Stimulated activated effector memory CD8-positive, alpha-beta T cell treated with anti-CD3 and anti-CD28 coated beads, Interleukin-12 subunit alpha, Interleukin-12 subunit beta, amount 100 ng/mL, for 72 hours (primary cell): Measurements from ENCODE around the gene IDNK.
"Not testable (repeated sequence)": the region's sequence is repeated elsewhere in the genome, so short reads cannot be mapped to it uniquely, and the experiment has no call there.

Experiments used
- ATAC-seq: fragments of 150-1000 bp; cut with Tn5 transposase; 2 replicates; pipeline ENCODE4 v1.10.0; 2021
- DNase-seq, 2 donors: peaks; one replicate each; pipeline ENCODE4 v3.0.0; 2021 to 2022; ENCODE audit warnings: low spot score in 2 of 2
- H3K27ac Mint-ChIP-seq: one replicate; pipeline ENCODE4 v1.8.0; 2022; ENCODE audit warnings: mild to moderate bottlenecking, mixed read lengths
- H3K36me3 Mint-ChIP-seq: one replicate; pipeline ENCODE4 v1.8.0; 2022; ENCODE audit warnings: mild to moderate bottlenecking, mixed read lengths
- H3K4me1 Mint-ChIP-seq: one replicate; pipeline ENCODE4 v1.8.0; 2022; ENCODE audit warnings: mixed read lengths
- H3K4me3 Mint-ChIP-seq: one replicate; pipeline ENCODE4 v1.8.0; 2022; ENCODE audit warnings: mild to moderate bottlenecking, mixed read lengths
- H3K9me3 Mint-ChIP-seq: one replicate; pipeline ENCODE4 v1.8.0; 2022; ENCODE audit warnings: mixed read lengths

Gene IDNK

DNA sequence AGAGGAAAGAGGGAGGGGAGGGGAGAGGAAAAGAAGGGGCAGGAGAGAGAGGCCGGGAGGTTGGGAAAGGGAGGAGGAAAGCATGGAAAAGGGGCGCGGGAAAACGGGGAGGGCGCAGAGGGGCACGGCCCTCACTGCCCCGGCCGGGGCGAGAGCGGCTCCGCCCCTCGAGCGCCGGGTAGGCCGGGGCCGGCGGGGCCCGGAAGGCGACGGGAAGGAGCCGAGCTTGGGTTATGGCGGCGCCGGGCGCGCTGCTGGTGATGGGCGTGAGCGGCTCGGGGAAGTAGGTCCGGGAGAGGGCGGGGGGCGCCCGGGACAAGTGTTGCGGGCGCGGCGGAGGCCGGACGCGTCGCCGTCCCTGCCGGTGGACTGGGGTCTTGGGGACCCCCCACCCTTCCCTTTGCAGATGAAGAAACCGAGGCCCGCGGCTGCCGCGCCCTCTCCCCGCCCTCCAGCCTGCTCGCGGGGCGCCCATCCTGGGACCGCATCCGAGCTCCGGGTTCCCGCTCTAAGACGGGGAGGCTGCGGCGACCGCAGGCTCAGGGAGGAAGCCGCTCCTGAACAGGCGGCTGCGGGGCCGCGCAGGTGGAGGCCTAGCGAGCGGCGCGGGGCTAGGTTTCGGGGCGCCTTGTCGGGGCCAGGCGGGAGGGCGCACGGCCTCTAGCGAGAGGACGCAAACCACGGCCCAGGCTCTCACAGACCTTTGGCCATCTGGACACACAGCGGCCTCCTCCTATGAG is at the start of gene IDNK:
IDNK (plus strand) TSS at position 205 of the 740 bp plus-strand sequence; CDS start at position 234, 29 bp downstream.
- Mint-ChIP-seq H3K36me3 (peaks cover 21% of the 10 kb centered on the region), H3K9me3 (no peaks in the 10 kb centered on the region), H3K4me1 (peaks cover 23% of the 10 kb centered on the region), H3K27ac (peak within 1 kb of the TSS; percentile 98), H3K4me3 (peak within 1 kb of the TSS; percentile 82)
- ATAC-seq: peak; percentile 93
- DNase-seq: peak; percentile 53 to 86

DNA sequence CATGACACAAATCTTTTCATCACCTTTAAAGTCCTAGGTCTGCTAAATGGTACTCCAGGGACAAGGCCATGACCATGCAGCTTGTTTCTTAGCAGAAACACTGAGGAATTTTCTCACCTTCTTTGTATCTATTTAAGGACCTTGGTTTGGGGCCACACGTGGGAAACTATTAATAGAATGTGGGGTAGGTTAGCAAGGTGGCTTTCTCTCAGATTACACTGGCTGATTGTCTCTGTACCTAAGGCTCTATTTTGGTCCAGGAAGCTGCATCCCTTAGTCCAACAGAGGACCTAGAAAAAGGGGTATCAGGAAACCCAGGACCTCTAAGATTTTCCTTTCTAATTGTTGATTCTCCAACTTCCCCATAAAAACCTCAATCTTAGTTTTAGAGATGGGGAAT is 48.5 kb upstream of the IDNK start:
- Mint-ChIP-seq H3K4me1 (no peaks in the 10 kb centered on the region), H3K9me3 (peaks cover 12% of the 10 kb centered on the region), H3K4me3 (no peak overlapping the region), H3K36me3 (no peaks in the 10 kb centered on the region), H3K27ac (no peak overlapping the region)
- no peak for DNase-seq
- no peak for ATAC-seq

DNA sequence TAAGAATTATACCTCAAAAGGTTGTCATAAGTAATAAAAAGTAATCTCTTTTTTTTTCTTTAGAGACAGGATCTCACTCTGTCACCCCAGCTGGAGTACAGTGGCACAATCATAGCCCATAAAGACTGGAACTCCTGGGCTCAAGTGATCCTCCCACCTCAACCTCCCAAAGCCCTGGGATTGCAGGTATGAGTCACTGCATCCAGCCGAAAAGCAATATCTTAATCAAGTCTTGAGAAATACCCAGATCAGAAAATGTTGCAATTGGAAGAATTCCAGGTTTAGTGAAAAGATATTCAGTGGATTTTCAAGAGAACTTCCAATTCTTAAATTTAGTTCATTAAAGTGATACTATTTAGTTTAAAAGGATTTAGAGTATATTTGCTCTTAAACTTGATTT is 40.9 kb upstream of the IDNK start:
- H3K36me3 Mint-ChIP-seq: no peaks in the 10 kb centered on the region
- H3K27ac Mint-ChIP-seq: no peak overlapping the region
- ATAC-seq (no peak), DNase-seq (no peak)
- H3K9me3 Mint-ChIP-seq: peaks cover 13% of the 10 kb centered on the region
- no peaks in the 10 kb centered on the region for H3K4me1 Mint-ChIP-seq
- no peak overlapping the region for H3K4me3 Mint-ChIP-seq

DNA sequence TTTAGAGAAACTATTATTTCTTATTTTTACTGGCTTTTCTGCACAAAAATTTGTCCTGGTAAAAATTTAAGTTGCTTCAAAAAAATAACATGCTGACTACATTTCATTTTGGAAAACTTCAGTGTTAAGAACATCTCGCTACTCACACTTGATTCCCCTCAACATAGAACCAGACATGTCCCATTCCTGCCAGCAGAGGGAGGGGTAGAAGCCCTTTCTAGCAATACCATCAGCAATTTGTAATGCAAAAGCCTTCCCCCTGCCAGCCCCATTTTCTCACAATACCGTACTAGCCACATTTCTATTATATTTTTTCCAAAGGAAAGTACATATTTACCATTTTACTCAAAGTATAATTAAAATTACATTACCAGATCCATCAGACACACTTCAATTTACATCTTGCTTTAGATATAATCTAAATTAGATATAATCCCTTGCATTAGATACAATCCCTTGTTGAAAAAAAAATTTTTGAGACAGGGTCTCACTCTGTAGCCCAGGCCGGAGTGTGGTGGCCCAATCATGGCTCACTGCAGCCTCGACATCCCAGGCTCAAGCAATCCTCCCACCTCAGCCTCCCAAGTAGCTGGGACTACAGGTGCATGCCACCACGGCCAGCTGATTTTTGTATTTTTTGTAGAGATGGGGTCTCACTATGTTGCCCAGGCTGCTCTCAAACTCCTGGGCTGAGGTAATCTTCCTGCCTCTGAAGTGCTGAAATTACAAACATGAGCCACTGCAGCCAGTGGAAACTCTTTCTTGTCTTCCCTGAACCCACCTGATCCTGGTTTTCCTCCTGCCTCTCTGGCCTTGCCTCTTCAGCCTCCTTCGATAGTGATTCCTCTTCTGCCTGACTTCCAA is 39.6 kb upstream of the IDNK start:
- Mint-ChIP-seq H3K4me1 (no peaks in the 10 kb centered on the region), H3K27ac (no peak overlapping the region), H3K4me3 (no peak overlapping the region), H3K9me3 (peaks cover 8% of the 10 kb centered on the region), H3K36me3 (no peaks in the 10 kb centered on the region)
- DNase-seq: no peak
- no peak for ATAC-seq

DNA sequence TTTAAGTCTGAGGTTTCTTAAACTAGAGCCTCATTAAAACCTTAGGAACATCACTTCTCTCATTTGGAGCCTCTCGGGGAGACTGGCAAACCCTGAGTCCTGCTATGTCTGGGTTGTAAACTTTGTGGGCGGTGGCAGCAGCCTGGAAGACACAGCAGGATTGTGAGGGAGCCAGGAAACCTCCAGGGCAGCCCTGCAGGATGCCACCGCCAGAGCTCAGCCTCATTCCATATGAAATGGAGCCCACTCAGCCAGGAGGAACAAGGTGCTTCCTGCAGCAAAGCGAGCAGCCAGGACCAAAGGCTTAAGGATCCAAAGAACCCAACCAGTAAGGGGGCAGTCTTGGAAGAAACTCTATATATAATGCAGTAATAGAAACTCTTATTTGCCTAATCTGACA is 37.9 kb upstream of the IDNK start:
- Mint-ChIP-seq H3K27ac (no peak overlapping the region), H3K9me3 (no peaks in the 10 kb centered on the region), H3K4me1 (no peaks in the 10 kb centered on the region), H3K4me3 (no peak overlapping the region), H3K36me3 (no peaks in the 10 kb centered on the region)
- DNase-seq (no peak), ATAC-seq (no peak)

DNA sequence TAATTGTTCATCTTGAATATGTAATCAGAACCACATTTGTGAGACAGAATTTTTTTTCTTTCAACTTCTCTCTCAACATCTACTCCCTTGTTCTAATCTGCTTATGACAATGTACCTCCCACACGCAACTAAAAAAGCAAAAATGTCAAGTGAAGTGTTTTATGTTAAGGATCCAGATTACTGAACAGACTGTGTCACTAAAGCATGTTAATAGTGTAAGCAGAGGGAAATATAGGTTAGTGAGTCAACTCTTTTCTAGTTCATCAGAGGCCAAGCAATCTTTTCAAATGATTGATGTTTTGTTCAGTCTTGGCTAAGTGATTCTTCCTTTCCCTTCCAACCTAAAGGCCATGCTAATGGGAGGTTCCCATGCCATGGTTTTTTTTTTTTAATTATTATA is 34.7 kb upstream of the IDNK start:
- ATAC-seq (peak; percentile 86), DNase-seq (no peak)
- Mint-ChIP-seq H3K9me3 (no peaks in the 10 kb centered on the region), H3K4me1 (no peaks in the 10 kb centered on the region), H3K4me3 (no peak overlapping the region), H3K27ac (no peak overlapping the region), H3K36me3 (no peaks in the 10 kb centered on the region)

DNA sequence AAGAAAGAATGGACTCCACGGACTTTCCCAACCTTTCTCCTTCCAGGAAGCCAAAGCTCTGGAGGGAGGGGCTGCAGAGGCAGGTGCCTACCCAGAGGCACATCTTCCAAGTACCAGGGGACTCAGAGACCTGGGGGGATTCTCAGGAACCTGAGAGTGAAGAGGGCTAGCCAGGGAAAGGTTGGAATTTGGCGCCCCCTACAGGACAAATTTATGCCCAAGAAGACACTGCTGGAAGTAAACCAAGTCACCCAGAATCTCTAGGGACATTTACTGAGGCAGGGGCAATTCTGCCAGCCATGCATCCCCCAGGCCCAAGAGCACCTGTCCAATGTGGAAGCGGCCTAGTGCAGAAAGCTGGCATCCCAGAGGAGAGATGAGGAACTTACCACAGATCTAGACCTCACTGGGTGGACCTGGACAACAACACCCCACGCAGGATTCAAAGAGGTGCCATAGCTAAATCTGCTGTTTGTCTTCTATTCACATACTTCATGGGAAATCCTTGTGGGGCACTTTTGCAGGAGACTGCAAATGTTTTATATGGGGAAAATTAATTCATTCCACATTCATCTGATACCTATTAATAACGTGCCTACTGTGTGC is 25.9 kb upstream of the IDNK start:
- Mint-ChIP-seq H3K9me3 (no peaks in the 10 kb centered on the region), H3K4me3 (no peak overlapping the region), H3K36me3 (no peaks in the 10 kb centered on the region), H3K27ac (no peak overlapping the region), H3K4me1 (no peaks in the 10 kb centered on the region)
- DNase-seq: peak; percentile 27 to 74
- ATAC-seq: peak; percentile 36

DNA sequence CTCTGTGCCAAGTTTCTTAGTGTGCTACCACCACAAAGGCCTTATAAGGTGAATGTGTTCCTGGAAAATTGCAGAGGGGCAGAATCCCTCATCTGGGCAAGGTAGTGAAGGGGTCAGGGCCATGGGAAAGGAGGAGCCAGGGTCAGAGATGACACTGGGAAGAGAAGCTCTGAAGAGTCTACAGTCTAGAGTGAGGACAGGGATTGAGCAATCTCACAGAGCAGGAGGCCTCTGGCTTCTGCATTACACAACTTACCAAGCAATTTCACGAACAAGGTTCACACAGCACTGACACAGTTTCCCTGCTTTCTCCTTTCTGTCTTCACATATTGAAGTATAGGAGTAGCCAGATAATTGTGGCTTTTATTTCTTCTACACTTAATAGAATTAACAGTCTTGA is 24.5 kb upstream of the IDNK start:
- ATAC-seq (no peak), DNase-seq (no peak)
- Mint-ChIP-seq H3K4me3 (no peak overlapping the region), H3K36me3 (no peaks in the 10 kb centered on the region), H3K4me1 (no peaks in the 10 kb centered on the region), H3K27ac (no peak overlapping the region), H3K9me3 (no peaks in the 10 kb centered on the region)

DNA sequence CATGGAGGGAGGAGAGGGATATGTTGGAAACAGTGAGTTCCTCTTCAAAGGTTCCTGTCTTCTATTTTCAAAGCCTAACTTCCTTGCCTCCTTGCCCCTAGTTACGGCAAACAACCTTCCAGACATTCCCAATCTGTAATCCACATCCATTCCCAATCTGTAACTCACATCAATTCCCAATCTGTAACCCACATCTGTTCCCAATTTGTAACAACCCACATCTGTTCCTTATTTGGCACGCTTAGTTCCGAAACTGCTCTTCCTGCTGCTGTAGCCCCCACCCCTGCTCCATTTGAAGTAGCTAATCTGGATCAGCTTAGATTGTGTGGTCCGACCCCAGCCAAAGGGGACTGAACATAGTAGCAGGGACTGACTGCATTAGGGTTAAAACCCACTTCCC is 23.9 kb upstream of the IDNK start:
- Mint-ChIP-seq H3K36me3 (no peaks in the 10 kb centered on the region), H3K27ac (no peak overlapping the region), H3K9me3 (no peaks in the 10 kb centered on the region), H3K4me1 (no peaks in the 10 kb centered on the region), H3K4me3 (no peak overlapping the region)
- DNase-seq (no peak), ATAC-seq (no peak)

DNA sequence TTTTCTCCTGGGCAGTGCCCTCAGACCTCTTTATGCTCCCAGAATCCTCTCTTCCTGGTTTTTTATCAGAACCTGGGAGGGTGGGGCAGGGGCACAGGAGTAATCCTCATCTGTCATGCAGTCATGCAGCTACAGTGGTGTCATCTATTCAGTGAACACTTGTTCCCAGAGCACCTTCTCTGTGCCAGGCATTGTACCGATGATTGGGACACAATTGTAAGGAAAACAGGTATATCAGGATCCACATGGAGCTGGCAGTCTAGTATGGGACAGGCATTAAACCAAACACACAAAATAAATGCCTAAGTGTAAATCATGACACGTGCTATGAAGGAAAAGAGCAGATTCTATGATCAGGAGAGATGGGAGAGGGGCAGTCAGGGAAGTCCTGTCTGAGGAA is 21.5 kb upstream of the IDNK start:
- ATAC-seq (no peak), DNase-seq (no peak)
- H3K4me3 Mint-ChIP-seq: no peak overlapping the region
- peaks cover 4% of the 10 kb centered on the region for H3K4me1 Mint-ChIP-seq
- no peaks in the 10 kb centered on the region for H3K36me3 Mint-ChIP-seq
- no peaks in the 10 kb centered on the region for H3K9me3 Mint-ChIP-seq
- no peak overlapping the region for H3K27ac Mint-ChIP-seq

DNA sequence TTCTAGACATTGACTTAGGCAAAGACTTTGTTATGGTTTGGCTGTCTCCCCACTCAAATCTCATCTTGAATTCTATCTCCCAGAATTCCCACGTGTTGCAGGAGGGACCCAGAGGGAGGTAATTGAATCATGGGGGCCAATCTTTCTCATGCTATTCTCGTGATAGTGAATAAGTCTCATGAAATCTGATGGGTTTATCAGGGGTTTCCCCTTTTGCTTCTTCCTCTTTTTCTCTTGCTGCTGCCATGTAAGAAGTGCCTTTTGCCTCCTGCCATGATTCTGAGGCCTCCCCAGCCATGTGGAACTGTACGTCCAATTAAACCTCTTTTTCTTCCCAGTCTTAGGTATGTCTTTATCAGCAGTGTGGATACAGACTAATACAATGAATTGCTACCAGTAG is 15.3 kb upstream of the IDNK start:
- H3K4me1 Mint-ChIP-seq, H3K36me3 Mint-ChIP-seq, H3K27ac Mint-ChIP-seq, H3K9me3 Mint-ChIP-seq, DNase-seq, ATAC-seq, H3K4me3 Mint-ChIP-seq: not testable (repeated sequence)

DNA sequence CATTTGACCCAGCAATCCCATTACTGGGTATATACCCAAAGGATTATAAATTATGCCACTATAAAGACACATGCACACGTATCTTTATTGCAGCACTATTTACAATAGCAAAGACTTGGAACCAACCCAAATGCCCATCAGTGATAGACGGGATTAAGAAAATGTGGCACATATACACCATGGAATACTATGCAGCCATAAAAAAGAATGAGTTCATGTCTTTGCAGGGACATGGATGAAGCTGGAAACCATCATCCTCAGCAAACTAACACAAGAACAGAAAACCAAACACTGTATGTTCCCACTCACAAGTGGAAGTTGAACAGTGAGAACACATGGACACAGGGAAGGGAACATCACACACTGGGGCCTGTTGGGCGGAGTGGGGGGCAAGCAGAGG is 9.6 kb upstream of the IDNK start:
- H3K36me3 Mint-ChIP-seq, H3K27ac Mint-ChIP-seq, H3K4me1 Mint-ChIP-seq, DNase-seq, ATAC-seq, H3K4me3 Mint-ChIP-seq, H3K9me3 Mint-ChIP-seq: not testable (repeated sequence)

DNA sequence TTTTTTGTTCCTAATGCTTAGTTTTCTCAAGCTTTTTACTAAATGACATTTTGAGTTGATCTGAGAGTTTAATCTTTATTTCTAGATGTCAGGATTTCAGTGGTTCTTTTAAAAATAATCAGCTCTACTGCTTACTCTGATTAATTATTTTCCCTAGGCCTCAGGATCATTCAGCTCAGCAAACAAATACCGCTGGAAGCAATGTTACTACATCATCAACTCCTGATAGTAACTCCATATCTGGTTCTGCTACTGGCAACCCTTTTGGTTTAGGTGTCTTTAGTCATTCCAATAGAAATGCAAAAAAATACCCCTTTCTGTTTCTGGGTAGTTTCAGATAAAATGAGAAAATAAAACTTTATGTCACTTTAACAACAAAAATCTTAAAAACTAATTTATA is 5.6 kb upstream of the IDNK start:
- ATAC-seq (no peak), DNase-seq (no peak)
- H3K9me3 Mint-ChIP-seq: no peaks in the 10 kb centered on the region
- no peak overlapping the region for H3K4me3 Mint-ChIP-seq
- peaks cover under 1% of the 10 kb centered on the region for H3K36me3 Mint-ChIP-seq
- no peak overlapping the region for H3K27ac Mint-ChIP-seq
- H3K4me1 Mint-ChIP-seq: no peaks in the 10 kb centered on the region

DNA sequence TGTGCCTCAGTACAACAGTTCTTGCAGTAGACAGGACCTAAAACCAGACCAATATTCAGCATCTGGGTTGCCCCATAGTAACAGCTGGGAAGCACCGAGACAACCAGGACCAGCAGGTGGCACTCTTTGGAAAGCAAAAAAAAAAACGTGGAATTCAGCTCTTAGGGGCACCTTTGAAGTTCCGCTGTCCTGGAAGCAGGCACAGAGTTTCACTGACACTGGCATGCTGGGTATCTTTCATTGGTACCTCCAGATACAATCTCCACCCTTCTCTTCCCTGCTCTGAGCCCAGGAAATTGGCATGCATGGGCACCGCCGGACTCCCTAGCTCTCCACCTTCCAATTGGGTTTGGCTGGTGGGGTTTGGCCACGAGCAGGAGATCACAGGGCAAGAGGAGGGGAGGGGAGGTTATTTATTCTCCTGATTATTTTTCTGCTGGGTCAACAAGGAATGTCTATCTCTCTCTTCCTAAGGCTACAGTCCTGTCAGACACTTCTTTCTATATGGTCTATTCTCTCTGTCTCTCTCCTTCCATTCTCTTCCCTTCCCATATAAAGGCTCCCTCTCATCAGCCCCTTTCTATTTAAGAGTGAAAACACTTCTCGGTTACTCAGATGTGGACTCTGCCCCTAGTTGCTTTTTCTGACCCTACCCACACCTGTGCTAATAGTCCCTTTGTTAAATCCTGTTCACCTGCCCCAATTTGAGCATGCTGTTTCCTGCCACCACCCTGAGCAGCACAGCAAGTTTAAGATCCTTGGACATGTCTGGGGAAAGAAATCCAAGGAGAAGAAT is 1.9 kb upstream of the IDNK start:
- H3K4me3 Mint-ChIP-seq: peak overlapping the region; percentile 5
- peak; percentile 8 to 66 for DNase-seq
- ATAC-seq: no peak
- no peaks in the 10 kb centered on the region for H3K9me3 Mint-ChIP-seq
- H3K27ac Mint-ChIP-seq: no peak overlapping the region
- H3K36me3 Mint-ChIP-seq: peaks cover 8% of the 10 kb centered on the region
- H3K4me1 Mint-ChIP-seq: peaks cover 19% of the 10 kb centered on the region

DNA sequence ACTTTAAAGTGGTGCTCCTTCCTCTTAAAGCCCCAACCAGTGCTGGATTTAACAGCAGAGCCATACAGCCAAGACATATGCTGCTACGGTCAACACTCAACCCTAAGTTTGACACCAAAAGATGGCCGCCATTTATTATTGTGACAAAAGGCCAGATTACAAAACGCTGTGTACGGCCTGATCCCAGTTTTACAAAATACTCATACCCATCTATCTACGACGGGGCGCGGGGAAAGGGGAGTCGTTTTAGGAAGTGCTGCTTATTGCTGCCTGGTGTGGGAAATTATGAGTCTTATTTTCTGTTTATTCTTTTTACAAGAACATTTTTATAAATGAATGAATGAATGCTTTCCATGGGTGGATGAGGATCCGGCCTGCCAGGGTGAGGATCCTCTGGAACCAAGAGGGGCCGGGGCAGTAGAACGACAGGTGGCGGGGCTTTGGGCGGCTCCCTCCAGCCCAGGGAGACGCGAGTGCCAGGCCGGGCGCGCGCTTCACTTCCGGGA is 457 bp upstream of the IDNK start:
- Mint-ChIP-seq H3K27ac (peak overlapping the region; percentile 98), H3K9me3 (no peaks in the 10 kb centered on the region), H3K36me3 (peaks cover 16% of the 10 kb centered on the region), H3K4me3 (peak overlapping the region; percentile 82), H3K4me1 (peaks cover 23% of the 10 kb centered on the region)
- peak in 1 of 2 donors; percentile 51 for DNase-seq
- peak; percentile 69 for ATAC-seq
